ENCODE measurements around the gene PRICKLE3.

The PRICKLE3 gene

GRCh38 chrX:49186125-49187027 is at the start of gene PRICKLE3:
TSS of gene PRICKLE3 (minus strand) at chrX:49186373. CDS start at chrX:49186297, 76 bp downstream.
- peak; percentile 91 for DNase-seq (ENCODE audit: low spot score)

GRCh38 chrX:49233887-49234555 is 47.8 kb upstream of the PRICKLE3 start:
- no peak for DNase-seq (ENCODE audit: low spot score)

GRCh38 chrX:49233176-49233575 is 47.0 kb upstream of the PRICKLE3 start, which contains the start of gene CACNA1F:
TSS of gene CACNA1F (minus strand) at chrX:49233340. CDS start at chrX:49233309, 31 bp downstream.
- DNase-seq (ENCODE audit: low spot score) = no peak

GRCh38 chrX:49232525-49232924 is 46.4 kb upstream of the PRICKLE3 start:
- no peak for DNase-seq (ENCODE audit: low spot score)

GRCh38 chrX:49231333-49232000 is 45.3 kb upstream of the PRICKLE3 start:
- no peak for DNase-seq (ENCODE audit: low spot score)

- DNase-seq (ENCODE audit: low spot score) = no peak
These were observed 44.5 kb upstream of the PRICKLE3 start for GRCh38 chrX:49230500-49231232.

GRCh38 chrX:49228185-49228584 is 42.0 kb upstream of the PRICKLE3 start:
- DNase-seq (ENCODE audit: low spot score) = no peak

GRCh38 chrX:49227726-49228125 is 41.6 kb upstream of the PRICKLE3 start:
- no peak for DNase-seq (ENCODE audit: low spot score)

- DNase-seq (ENCODE audit: low spot score) = no peak
These were observed 40.8 kb upstream of the PRICKLE3 start for GRCh38 chrX:49226946-49227345.

- DNase-seq (ENCODE audit: low spot score) = no peak
These were observed 39.7 kb upstream of the PRICKLE3 start for GRCh38 chrX:49225858-49226257.

GRCh38 chrX:49221868-49222267 is 35.7 kb upstream of the PRICKLE3 start:
- no peak for DNase-seq (ENCODE audit: low spot score)

- no peak for DNase-seq (ENCODE audit: low spot score)
These were observed 33.9 kb upstream of the PRICKLE3 start for GRCh38 chrX:49220100-49220499.

- DNase-seq (ENCODE audit: low spot score) = no peak
These were observed 28.9 kb upstream of the PRICKLE3 start for GRCh38 chrX:49214996-49215526.

GRCh38 chrX:49214416-49214815 is 28.2 kb upstream of the PRICKLE3 start:
- no peak for DNase-seq (ENCODE audit: low spot score)

GRCh38 chrX:49212861-49213260 is 26.7 kb upstream of the PRICKLE3 start:
- no peak for DNase-seq (ENCODE audit: low spot score)

GRCh38 chrX:49212209-49212608 is 26.0 kb upstream of the PRICKLE3 start:
- no peak for DNase-seq (ENCODE audit: low spot score)

- no peak for DNase-seq (ENCODE audit: low spot score)
These were observed 24.9 kb upstream of the PRICKLE3 start for GRCh38 chrX:49211074-49211473.

GRCh38 chrX:49210406-49210805 is 24.2 kb upstream of the PRICKLE3 start:
- no peak for DNase-seq (ENCODE audit: low spot score)

- no peak for DNase-seq (ENCODE audit: low spot score)
These were observed 23.5 kb upstream of the PRICKLE3 start for GRCh38 chrX:49209434-49210251.

GRCh38 chrX:49208399-49208798 is 22.2 kb upstream of the PRICKLE3 start:
- DNase-seq (ENCODE audit: low spot score) = no peak

GRCh38 chrX:49206543-49206942 is 20.4 kb upstream of the PRICKLE3 start:
- no peak for DNase-seq (ENCODE audit: low spot score)

Measured in HuH-7.5 (cell line).